HFFc6 (cell line): ENCODE results near the gene AMIGO3. TPM values are rescaled to one million over a fixed set of nuclear protein-coding genes. Genes with fewer than 3 reads are reported as not detected.
A peak's percentile ranks its signal among the peaks of the same experiment; 100 is the strongest.

ENCODE experiments used
- DNase-seq: peaks from one replicate; pipeline ENCODE4 v3.0.0-alpha.2; 2018
- H3K27ac Mint-ChIP-seq: 2 replicates; pipeline ENCODE4 v1.8.0; 2020; ENCODE audit warnings: mild to moderate bottlenecking, mixed read lengths
- H3K27me3 Mint-ChIP-seq: 2 replicates; pipeline ENCODE4 v1.8.0; 2021; ENCODE audit warnings: mild to moderate bottlenecking, moderate library complexity, mixed read lengths; ENCODE audit not compliant: insufficient read depth
- H3K36me3 Mint-ChIP-seq: 2 replicates; pipeline ENCODE4 v1.8.0; 2021; ENCODE audit warnings: low read depth, mixed read lengths
- H3K4me1 Mint-ChIP-seq: 2 replicates; pipeline ENCODE4 v1.8.0; 2020; ENCODE audit warnings: low read depth, mixed read lengths
- H3K4me3 Mint-ChIP-seq: 2 replicates; pipeline ENCODE4 v1.8.0; 2020; ENCODE audit warnings: mild to moderate bottlenecking, moderate library complexity, mixed read lengths
- H3K9me3 Mint-ChIP-seq: 2 replicates; pipeline ENCODE4 v1.8.0; 2020; ENCODE audit warnings: mild to moderate bottlenecking, mixed read lengths
- CTCF ChIP-seq: fragments of 200-600 bp; sonication (generic); IDR thresholded peaks from 2 replicates; pipeline ENCODE4 v1.5.0; 2021; ENCODE audit warnings: antibody characterized with exemption, mild to moderate bottlenecking
- total RNA-seq, 6 experiments: library from RNA; stranded (reverse); fragmentation: NEBNext Ultra II Directional; extraction: Animal tissue kit (Norgen Biotek cat#: 25700); gene quantifications; 2 replicates in 1 of 6; 3 replicates in 5 of 6; pipeline ENCODE4 v1.2.3, GENCODE V29; 2021

AMIGO3 gene
- total RNA-seq, 6 experiments from 2014 or later = 0.43 to 0.61 TPM; not detected in 4

DNA sequence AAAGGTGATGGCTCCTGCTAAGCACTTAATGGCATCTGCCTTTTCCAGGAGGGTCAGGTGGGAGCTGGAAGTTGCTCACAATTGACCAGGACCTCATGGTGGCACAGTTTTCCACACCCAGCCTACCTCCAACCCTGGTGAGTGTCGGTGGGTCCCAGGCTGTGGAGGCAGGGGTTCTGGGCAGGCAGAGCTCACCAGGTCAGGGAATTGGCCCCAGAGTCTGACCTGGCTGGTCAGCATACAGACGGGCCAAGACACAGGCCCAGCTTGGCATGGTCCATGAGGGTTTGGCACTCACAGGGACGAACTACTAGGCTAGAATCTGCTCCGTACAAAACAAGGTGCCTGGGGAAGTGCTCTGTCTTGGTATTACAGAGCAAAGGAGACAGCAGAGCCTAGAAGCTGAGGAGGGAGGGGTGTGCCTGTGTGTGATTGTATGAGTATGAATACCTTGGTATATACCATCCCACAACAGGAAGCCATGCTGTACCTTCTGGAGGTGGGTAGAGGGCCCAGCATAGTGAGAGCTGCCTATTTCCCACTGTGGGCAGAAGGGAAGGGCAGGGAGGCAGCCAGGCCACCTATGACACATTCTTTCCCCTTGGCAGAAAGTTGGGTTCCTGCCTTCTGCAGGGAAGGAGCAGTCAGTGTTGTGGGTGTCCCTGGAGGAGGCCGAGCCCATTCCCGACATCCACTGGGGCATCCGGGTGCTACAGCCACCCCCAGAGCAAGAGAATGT is 38.8 kb downstream of the AMIGO3 start:
- Mint-ChIP-seq H3K4me3 (no peak overlapping the region), H3K4me1 (no peaks in the 10 kb centered on the region; the same call in 1 of the 2 replicates), H3K36me3 (peaks cover 16% of the 10 kb centered on the region), H3K9me3 (no peaks in the 10 kb centered on the region), H3K27ac (no peak overlapping the region), H3K27me3 (peaks cover 2% of the 10 kb centered on the region; the same call in 1 of the 2 replicates)
- no peak for DNase-seq
- TF ChIP-seq CTCF = no peak

GRCh38 chr3:49675912-49676311 is 43.6 kb downstream of the AMIGO3 start:
- no peaks in the 10 kb centered on the region for H3K9me3 Mint-ChIP-seq
- peaks cover 11% of the 10 kb centered on the region for H3K36me3 Mint-ChIP-seq
- no peak overlapping the region for H3K27ac Mint-ChIP-seq
- peaks cover 22% of the 10 kb centered on the region for H3K4me1 Mint-ChIP-seq
- no peak for DNase-seq
- H3K4me3 Mint-ChIP-seq = no peak overlapping the region
- peaks cover 2% of the 10 kb centered on the region; the same call in 1 of the 2 replicates for H3K27me3 Mint-ChIP-seq
- no peak for TF ChIP-seq CTCF

DNA sequence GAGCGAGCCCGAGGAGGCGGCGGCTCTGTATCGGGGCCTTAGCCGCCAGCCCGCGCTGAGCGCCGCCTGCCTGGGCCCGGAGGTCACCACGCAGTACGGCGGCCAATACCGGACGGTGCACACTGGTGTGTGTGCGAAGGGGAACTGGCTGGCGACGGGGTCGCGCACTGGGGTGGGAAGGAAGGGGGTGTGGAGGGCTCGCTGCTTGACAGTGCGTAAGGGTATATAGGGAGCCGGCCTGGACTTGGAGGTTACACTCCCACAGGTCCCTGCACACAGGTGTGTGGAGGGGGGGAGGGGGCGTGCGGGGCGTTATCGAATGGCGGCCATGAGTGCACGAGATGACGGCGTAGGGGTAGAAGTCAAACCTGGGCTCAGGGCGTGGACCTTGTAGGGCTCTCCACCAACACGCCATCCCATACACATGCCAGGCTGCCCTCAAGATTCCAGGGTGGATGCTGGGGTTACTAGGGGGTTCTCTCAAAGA is 44.9 kb downstream of the AMIGO3 start:
- Mint-ChIP-seq H3K36me3 (peaks cover 11% of the 10 kb centered on the region), H3K4me3 (peak overlapping the region; percentile 91), H3K9me3 (no peaks in the 10 kb centered on the region), H3K27me3 (no peaks in the 10 kb centered on the region; the same call in 1 of the 2 replicates), H3K27ac (peak overlapping the region; percentile 99), H3K4me1 (peaks cover 22% of the 10 kb centered on the region)
- no peak for DNase-seq
- TF ChIP-seq CTCF = peak; percentile 18; the same call in 1 of the 2 replicates

- no peaks in the 10 kb centered on the region; the same call in 1 of the 2 replicates for H3K27me3 Mint-ChIP-seq
- H3K4me3 Mint-ChIP-seq = peak within 1 kb of the TSS; percentile 91
- peaks cover 25% of the 10 kb centered on the region for H3K4me1 Mint-ChIP-seq
- no peaks in the 10 kb centered on the region for H3K9me3 Mint-ChIP-seq
- TF ChIP-seq CTCF = no peak
- peaks cover 11% of the 10 kb centered on the region for H3K36me3 Mint-ChIP-seq
- peak; percentile 98 for DNase-seq
- H3K27ac Mint-ChIP-seq = peak within 1 kb of the TSS; percentile 99
Observed at GRCh38 chr3:49673715-49674496, 45.6 kb downstream of the AMIGO3 start, which contains the start of gene APEH. TSS of gene APEH (plus strand) at chr3:49674351. CDS start at chr3:49674402, 51 bp downstream.

DNA sequence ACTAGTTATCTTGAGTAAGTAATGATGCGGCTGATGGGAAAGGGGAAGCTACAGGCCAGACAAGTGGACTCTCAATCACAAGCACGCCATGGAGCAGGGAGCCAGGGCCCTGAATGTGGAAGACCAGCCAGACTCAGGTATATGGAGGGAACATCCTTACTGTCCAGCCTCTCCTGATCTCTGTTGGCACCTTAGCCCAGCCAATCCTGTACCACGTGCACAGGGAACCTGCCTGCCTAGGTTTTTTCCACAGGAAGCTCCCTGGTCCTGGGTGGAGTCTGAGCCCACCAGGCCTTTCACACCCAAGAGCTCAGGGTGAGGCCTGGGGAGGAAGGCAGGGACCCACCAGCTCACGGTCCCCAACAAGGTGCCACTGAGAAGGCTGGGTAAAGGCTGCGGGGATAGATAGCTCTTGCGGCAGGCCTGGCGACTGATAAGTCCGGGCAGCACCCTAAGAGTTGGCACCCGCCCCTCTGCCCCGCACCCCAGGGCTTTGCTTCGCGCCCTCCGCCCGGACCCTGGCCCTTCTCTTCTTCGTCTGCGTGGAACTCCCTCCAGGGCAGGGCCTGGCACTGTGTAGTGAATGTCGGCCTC is 46.3 kb downstream of the AMIGO3 start:
- peaks cover 8% of the 10 kb centered on the region for H3K36me3 Mint-ChIP-seq
- DNase-seq = no peak
- H3K9me3 Mint-ChIP-seq = no peaks in the 10 kb centered on the region
- H3K27ac Mint-ChIP-seq = peak overlapping the region; percentile 99
- no peak for TF ChIP-seq CTCF
- H3K27me3 Mint-ChIP-seq = no peaks in the 10 kb centered on the region
- H3K4me1 Mint-ChIP-seq = peaks cover 27% of the 10 kb centered on the region
- peak overlapping the region; percentile 91 for H3K4me3 Mint-ChIP-seq
